Measurements from ENCODE around the gene RPL18. TPM values are rescaled to one million over a fixed set of nuclear protein-coding genes. Genes with fewer than 3 reads are reported as not detected.
"Not testable (repeated sequence)": the region's sequence is repeated elsewhere in the genome, so short reads cannot be mapped to it uniquely, and the experiment has no call there.

RPL18 gene
- total RNA-seq, 2 experiments from 2014 or later, result 2,026 to 2,191 TPM

DNA sequence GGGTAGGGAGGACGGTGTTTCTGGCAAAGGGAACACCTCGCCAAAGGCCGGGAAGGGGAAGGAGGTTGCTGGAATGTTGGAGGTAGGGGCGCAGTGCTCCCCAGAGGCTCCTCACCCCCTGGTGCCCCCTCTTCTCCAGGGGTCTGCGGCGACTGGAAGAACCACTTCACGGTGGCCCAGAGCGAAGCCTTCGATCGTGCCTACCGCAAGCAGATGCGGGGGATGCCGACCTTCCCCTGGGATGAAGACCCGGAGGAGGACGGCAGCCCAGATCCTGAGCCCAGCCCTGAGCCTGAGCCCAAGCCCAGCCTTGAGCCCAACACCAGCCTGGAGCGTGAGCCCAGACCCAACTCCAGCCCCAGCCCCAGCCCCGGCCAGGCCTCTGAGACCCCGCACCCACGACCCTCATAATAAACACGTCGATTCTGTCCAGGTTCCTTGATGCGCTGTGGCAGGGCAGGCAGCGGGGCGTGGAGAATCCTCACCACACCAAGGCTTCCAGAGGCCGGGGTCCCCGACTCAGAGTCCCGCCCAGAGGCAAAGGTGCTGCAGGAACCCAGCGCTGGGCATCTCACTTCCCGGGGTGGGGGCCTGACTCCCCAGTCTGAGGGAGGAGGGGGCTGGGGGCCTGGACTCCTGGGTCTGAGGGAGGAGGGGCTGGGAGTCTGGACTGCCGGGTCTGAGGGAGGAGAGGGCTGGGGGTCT is 19.8 kb downstream of the RPL18 start:
- ATAC-seq (no peak), DNase-seq (no peak)
- H3K4me3 Mint-ChIP-seq, result no peak overlapping the region
- H3K27ac Mint-ChIP-seq, result no peak overlapping the region
- POLR2A ChIA-PET, result no interaction called here
- no peaks in the 10 kb centered on the region for H3K9me3 Mint-ChIP-seq (ENCODE audit: low read depth)
- H3K36me3 Mint-ChIP-seq (ENCODE audit: low read depth), result peaks cover 3% of the 10 kb centered on the region
- H3K4me1 Mint-ChIP-seq, result peaks cover 10% of the 10 kb centered on the region
- no peaks in the 10 kb centered on the region for H3K27me3 Mint-ChIP-seq
- intact Hi-C loops (cut with DNase I, micrococcal nuclease), result no loop called here
- CTCF ChIA-PET, result no interaction called here

DNA sequence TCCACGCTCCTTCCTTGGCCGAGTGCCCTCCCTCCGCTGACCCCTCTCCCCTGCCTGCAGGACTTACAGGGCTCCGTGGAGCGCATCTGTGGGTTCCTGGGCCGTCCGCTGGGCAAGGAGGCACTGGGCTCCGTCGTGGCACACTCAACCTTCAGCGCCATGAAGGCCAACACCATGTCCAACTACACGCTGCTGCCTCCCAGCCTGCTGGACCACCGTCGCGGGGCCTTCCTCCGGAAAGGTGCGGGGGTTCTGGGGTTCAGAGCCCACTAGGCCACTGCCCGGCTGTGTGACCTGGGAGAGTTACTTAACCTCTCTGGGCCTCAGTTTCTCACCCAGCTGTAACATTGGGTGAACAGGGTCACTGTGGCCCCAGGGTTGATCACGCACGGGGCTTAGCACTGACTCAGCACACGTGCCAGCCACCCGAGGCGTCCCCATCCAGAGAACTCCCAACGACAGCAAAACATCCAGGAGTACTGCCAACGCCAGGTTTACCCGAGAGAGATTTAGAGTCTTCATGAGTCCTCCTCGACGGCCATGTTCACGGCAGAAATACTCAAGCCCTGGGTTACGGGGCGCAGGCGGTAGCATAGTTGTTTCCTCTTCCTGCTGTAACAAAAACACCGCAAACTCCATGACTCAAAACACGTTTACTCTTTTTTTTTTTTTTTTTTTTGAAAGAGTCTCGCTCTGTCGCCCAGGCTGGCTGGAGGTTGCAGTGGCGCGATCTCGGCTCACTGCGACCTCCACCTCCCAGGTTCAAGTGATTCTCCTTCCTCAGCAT is 22.1 kb downstream of the RPL18 start:
- peak; percentile 91 for ATAC-seq
- intact Hi-C loops (cut with DNase I, micrococcal nuclease), result loop anchor here in 1 of 2 experiments (1.0 kb wide), 1 partner anchor 8 kb away; no protein-coding TSS in a partner anchor
- no peaks in the 10 kb centered on the region for H3K27me3 Mint-ChIP-seq
- POLR2A ChIA-PET, result no interaction called here
- peak overlapping the region; percentile 74 for H3K4me3 Mint-ChIP-seq
- H3K4me1 Mint-ChIP-seq, result peaks cover 10% of the 10 kb centered on the region
- H3K9me3 Mint-ChIP-seq (ENCODE audit: low read depth), result no peaks in the 10 kb centered on the region
- H3K36me3 Mint-ChIP-seq (ENCODE audit: low read depth), result no peaks in the 10 kb centered on the region
- DNase-seq, result peak; percentile 68
- peak overlapping the region; percentile 85 for H3K27ac Mint-ChIP-seq
- CTCF ChIA-PET, result no interaction called here

DNA sequence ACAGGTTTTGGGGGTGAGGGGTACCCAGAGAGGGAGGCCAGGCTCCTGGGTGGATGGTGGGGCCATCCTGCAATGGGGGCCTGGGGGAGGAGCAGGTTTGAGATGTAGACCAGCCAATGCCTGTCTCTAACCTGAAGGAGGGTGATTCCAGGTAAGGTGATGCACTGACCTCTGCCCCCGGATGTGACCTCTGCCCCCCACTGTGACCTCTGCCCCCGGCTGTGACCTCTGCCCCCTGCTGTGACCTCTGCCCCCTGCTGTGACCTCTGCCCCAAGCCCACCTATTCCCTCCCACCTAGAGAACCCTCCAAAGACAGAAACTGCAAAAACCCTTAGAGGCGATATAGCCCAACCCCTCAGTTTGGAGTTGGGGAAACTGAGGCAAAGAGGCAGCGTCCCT is 22.7 kb downstream of the RPL18 start:
- ATAC-seq (no peak), DNase-seq (no peak)
- Mint-ChIP-seq H3K36me3 (ENCODE audit: low read depth) (no peaks in the 10 kb centered on the region), H3K27me3 (no peaks in the 10 kb centered on the region), H3K9me3 (ENCODE audit: low read depth) (no peaks in the 10 kb centered on the region), H3K27ac (peak overlapping the region; percentile 31), H3K4me3 (peak overlapping the region; percentile 74), H3K4me1 (peaks cover 10% of the 10 kb centered on the region)
- intact Hi-C loops (cut with DNase I, micrococcal nuclease), result no loop called here
- POLR2A ChIA-PET, result no interaction called here
- CTCF ChIA-PET, result no interaction called here

- no peaks in the 10 kb centered on the region for H3K36me3 Mint-ChIP-seq (ENCODE audit: low read depth)
- CTCF ChIA-PET, result interaction anchor here (0.6 to 2.0 kb wide), 2 partner anchors 11 to 192 kb away, joined by 3 to 7 read pairs; no protein-coding TSS in a partner anchor
- DNase-seq, result no peak
- H3K9me3 Mint-ChIP-seq (ENCODE audit: low read depth), result no peaks in the 10 kb centered on the region
- H3K4me3 Mint-ChIP-seq, result peak overlapping the region; percentile 74
- POLR2A ChIA-PET, result no interaction called here
- intact Hi-C loops (cut with DNase I, micrococcal nuclease), result no loop called here
- no peaks in the 10 kb centered on the region for H3K27me3 Mint-ChIP-seq
- H3K4me1 Mint-ChIP-seq, result peaks cover 10% of the 10 kb centered on the region
- ATAC-seq, result no peak
- peak overlapping the region; percentile 19 for H3K27ac Mint-ChIP-seq
Observed at GRCh38 chr19:48595833-48596232, 23.1 kb downstream of the RPL18 start.

- H3K4me3 Mint-ChIP-seq, result peak overlapping the region; percentile 74
- no peak for DNase-seq
- POLR2A ChIA-PET, result no interaction called here
- no peaks in the 10 kb centered on the region for H3K9me3 Mint-ChIP-seq (ENCODE audit: low read depth)
- CTCF ChIA-PET, result interaction anchor here (0.6 to 2.0 kb wide), 3 partner anchors 10 to 192 kb away, joined by 3 to 7 read pairs (median 5); no protein-coding TSS in a partner anchor
- H3K27me3 Mint-ChIP-seq, result no peaks in the 10 kb centered on the region
- no peaks in the 10 kb centered on the region for H3K36me3 Mint-ChIP-seq (ENCODE audit: low read depth)
- peaks cover 10% of the 10 kb centered on the region for H3K4me1 Mint-ChIP-seq
- H3K27ac Mint-ChIP-seq, result peak overlapping the region; percentile 38
- intact Hi-C loops (cut with DNase I, micrococcal nuclease), result no loop called here
- no peak for ATAC-seq
Observed at GRCh38 chr19:48595171-48595570, 23.8 kb downstream of the RPL18 start.

DNA sequence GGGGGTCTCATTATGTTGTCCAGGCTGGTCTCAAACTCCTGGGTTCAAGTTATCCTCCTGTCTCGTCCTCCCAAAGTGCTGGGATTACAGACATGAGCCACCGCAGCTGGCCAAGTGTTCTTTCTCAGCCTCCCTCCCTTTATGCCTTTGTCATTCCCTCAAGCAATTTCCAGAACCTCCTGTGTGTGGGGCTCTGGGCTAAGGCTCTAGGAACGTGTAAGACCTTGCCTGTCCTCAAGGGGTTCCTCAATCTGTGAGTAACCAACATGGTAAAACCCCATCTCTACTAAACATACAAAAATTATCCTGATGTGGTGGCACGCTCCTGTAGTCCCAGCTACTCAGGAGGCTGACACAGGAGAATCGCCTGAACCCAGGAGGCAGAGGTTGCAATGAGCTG is 28.0 kb downstream of the RPL18 start:
- no peaks in the 10 kb centered on the region for H3K27me3 Mint-ChIP-seq
- H3K27ac Mint-ChIP-seq, result no peak overlapping the region
- peaks cover 15% of the 10 kb centered on the region for H3K4me1 Mint-ChIP-seq
- no peak overlapping the region for H3K4me3 Mint-ChIP-seq
- H3K9me3 Mint-ChIP-seq (ENCODE audit: low read depth), result no peaks in the 10 kb centered on the region
- intact Hi-C loops (cut with DNase I, micrococcal nuclease), result no loop called here
- CTCF ChIA-PET, result interaction anchor here (2.8 kb wide), 1 partner anchor 18 kb away, joined by 10 read pairs; no protein-coding TSS in a partner anchor
- ATAC-seq (no peak), DNase-seq (no peak)
- POLR2A ChIA-PET, result no interaction called here
- H3K36me3 Mint-ChIP-seq (ENCODE audit: low read depth), result no peaks in the 10 kb centered on the region

DNA sequence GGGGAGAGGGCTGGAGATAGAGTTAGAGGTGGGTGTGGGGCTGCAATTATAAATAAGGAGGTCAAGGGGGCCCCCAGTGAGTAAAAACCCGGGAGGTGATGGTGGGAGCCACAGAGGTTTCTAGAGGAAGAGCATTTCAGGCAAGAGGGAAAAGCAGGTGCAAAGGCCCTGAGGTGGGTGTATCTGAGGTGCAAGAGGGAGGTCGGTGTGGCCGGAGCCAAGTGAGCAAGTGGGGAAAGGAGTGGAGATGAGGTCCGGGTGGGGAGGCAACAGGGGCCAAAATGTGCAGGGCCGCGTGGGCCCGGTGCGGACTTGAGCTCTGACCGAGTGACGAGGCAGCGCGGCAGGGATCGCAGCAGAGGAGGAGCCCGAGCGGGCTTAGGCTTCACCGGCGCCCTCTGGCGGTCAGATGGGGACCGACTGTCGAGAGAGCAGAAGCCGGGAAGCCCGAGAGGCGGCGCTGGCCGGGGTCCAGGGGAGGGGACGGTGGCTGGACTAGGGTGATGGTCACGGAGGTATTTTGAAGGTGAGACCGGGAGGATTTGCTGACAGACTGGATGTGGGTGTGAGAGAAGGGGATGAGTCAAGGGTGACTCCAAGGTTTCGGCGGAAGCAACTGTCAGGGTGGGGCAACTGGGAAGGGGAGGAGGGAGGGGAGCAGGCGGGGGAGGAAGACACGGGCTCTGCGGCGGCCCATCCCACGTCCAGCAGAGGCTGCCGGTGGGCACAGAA is 30.1 kb downstream of the RPL18 start:
- ChIA-PET CTCF (interaction anchor here (0.6 to 3.0 kb wide), 12 partner anchors 17 to 433 kb away, joined by 3 to 15 read pairs (median 4); partner anchors contain the start of genes RPL18 and SPHK2), POLR2A (interaction anchor here (0.5 to 1.3 kb wide), 2 partner anchors 30 to 245 kb away, joined by 3 read pairs; partner anchors contain the start of genes RPL18 and SPHK2)
- ATAC-seq (peak; percentile 89), DNase-seq (peak; percentile 94)
- no peaks in the 10 kb centered on the region for H3K36me3 Mint-ChIP-seq (ENCODE audit: low read depth)
- intact Hi-C loops (cut with DNase I, micrococcal nuclease), result loop anchor here (1.0 to 10.0 kb wide), 11 partner anchors 8 to 322 kb away; partner anchors contain the start of genes CYTH2 (in 1 of the 2), EMP3 (in 1 of the 2), GRWD1 (in 1 of the 2) and RPL18 (in 1 of the 2)
- H3K9me3 Mint-ChIP-seq (ENCODE audit: low read depth), result no peaks in the 10 kb centered on the region
- peak overlapping the region; percentile 35 for H3K4me3 Mint-ChIP-seq
- H3K27me3 Mint-ChIP-seq, result no peaks in the 10 kb centered on the region
- peaks cover 15% of the 10 kb centered on the region for H3K4me1 Mint-ChIP-seq
- H3K27ac Mint-ChIP-seq, result peak overlapping the region; percentile 43

GRCh38 chr19:48587387-48587786 is 31.6 kb downstream of the RPL18 start:
- ChIA-PET POLR2A (interaction anchor here (0.6 kb wide), 1 partner anchor 28 kb away, joined by 5 read pairs; no protein-coding TSS in a partner anchor), CTCF (interaction anchor here (0.6 to 3.0 kb wide), 2 partner anchors 81 to 1109 kb away, joined by 3 to 15 read pairs; no protein-coding TSS in a partner anchor)
- Mint-ChIP-seq H3K27ac (no peak overlapping the region), H3K27me3 (no peaks in the 10 kb centered on the region), H3K9me3 (ENCODE audit: low read depth) (no peaks in the 10 kb centered on the region), H3K4me3 (no peak overlapping the region), H3K36me3 (ENCODE audit: low read depth) (no peaks in the 10 kb centered on the region), H3K4me1 (peaks cover 15% of the 10 kb centered on the region)
- no peak for ATAC-seq
- DNase-seq, result no peak
- intact Hi-C loops (cut with DNase I, micrococcal nuclease), result loop anchor here (5.0 to 10.0 kb wide), 2 partner anchors 190 to 263 kb away; partner anchors contain the start of gene EMP3 (in 1 of the 2)

- no peak for DNase-seq
- ChIA-PET POLR2A (no interaction called here), CTCF (no interaction called here)
- Mint-ChIP-seq H3K36me3 (ENCODE audit: low read depth) (no peaks in the 10 kb centered on the region), H3K27ac (no peak overlapping the region), H3K4me1 (peaks cover 5% of the 10 kb centered on the region), H3K4me3 (no peak overlapping the region), H3K27me3 (no peaks in the 10 kb centered on the region), H3K9me3 (ENCODE audit: low read depth) (no peaks in the 10 kb centered on the region)
- intact Hi-C loops (cut with DNase I, micrococcal nuclease), result loop anchor here in 1 of 2 experiments (10.0 kb wide), 1 partner anchor 257 kb away; the partner anchor contains the start of gene EMP3
- no peak for ATAC-seq
Observed at GRCh38 chr19:48582168-48582567, 36.8 kb downstream of the RPL18 start.

GRCh38 chr19:48578891-48579290 is 40.1 kb downstream of the RPL18 start:
- H3K4me3 Mint-ChIP-seq, result no peak overlapping the region
- ChIA-PET CTCF (no interaction called here), POLR2A (no interaction called here)
- no peaks in the 10 kb centered on the region for H3K4me1 Mint-ChIP-seq
- no peaks in the 10 kb centered on the region for H3K36me3 Mint-ChIP-seq (ENCODE audit: low read depth)
- intact Hi-C loops (cut with DNase I, micrococcal nuclease), result no loop called here
- H3K27ac Mint-ChIP-seq, result no peak overlapping the region
- no peaks in the 10 kb centered on the region for H3K27me3 Mint-ChIP-seq
- ATAC-seq, result no peak
- H3K9me3 Mint-ChIP-seq (ENCODE audit: low read depth), result no peaks in the 10 kb centered on the region
- DNase-seq, result no peak

DNA sequence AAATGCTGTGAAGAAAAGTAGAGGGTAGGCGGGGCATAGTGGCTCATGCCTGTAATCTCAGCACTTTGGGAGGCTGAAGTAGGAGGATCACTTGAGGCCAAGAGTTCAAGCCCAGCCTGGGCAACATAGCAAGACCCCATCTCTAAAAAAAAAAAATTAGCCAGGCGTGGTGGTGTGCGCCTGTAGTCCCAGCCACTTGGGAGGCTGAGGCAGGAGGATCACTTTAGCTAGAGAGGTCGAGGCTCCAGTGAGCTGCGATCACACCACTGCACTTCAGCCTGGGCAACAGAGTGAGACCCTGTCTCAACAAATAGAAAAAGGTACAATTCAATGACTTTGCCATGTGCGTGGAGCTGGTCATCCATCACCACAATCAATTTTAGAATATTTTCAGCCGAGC is 41.1 kb downstream of the RPL18 start:
- ATAC-seq; H3K4me1 Mint-ChIP-seq; intact Hi-C loops (cut with DNase I, micrococcal nuclease); POLR2A ChIA-PET; H3K27ac Mint-ChIP-seq; H3K27me3 Mint-ChIP-seq; H3K9me3 Mint-ChIP-seq (ENCODE audit: low read depth); H3K4me3 Mint-ChIP-seq; DNase-seq; H3K36me3 Mint-ChIP-seq (ENCODE audit: low read depth): not testable (repeated sequence)
- CTCF ChIA-PET, result interaction anchor here (0.7 to 1.1 kb wide), 3 partner anchors 71 to 96 kb away, joined by 3 to 4 read pairs (median 3); no protein-coding TSS in a partner anchor
